Right cardiac atrium (tissue), 5 donors: ENCODE data around the gene CAMTA1. TPM values are rescaled to one million over a fixed set of nuclear protein-coding genes. Genes with fewer than 3 reads are reported as not detected.

Source experiments
- ATAC-seq, 2 donors: fragments of 200-7000 bp; cut with Tn5 transposase; one replicate each; pipeline versions ENCODE4 v1.8.0 to v1.9.1; 2020; ENCODE audit warnings: moderate library complexity in 2 of 2, mild to moderate bottlenecking in 1 of 2
- DNase-seq, 3 donors: peaks; one replicate each; pipeline ENCODE4 v3.0.0-alpha.2; 2020
- H3K27ac ChIP-seq: one replicate; pipeline ENCODE4 v1.5.1; 2013; ENCODE audit warnings: mild to moderate bottlenecking, low read length, control low read depth, moderate library complexity
- H3K27me3 ChIP-seq: one replicate; pipeline ENCODE4 v1.6.1; 2013; ENCODE audit not compliant: control insufficient read depth, insufficient read depth
- H3K4me1 ChIP-seq: one replicate; pipeline ENCODE4 v1.6.1; 2013; ENCODE audit warnings: low read length; ENCODE audit not compliant: control insufficient read depth, insufficient read depth
- H3K4me3 ChIP-seq: one replicate; pipeline ENCODE4 v1.5.1; 2013; ENCODE audit warnings: low read length, control low read depth
- H3K9me3 ChIP-seq: one replicate; pipeline ENCODE4 v1.6.1; 2013; ENCODE audit warnings: low read length; ENCODE audit not compliant: control insufficient read depth
- WGBS: extraction: QIAGEN DNeasy Blood & Tissue Kit; methylation state at CpG from one replicate; pipeline ENCODE4 v1.1.7; 2013; 5-methylcytosine and 5-hydroxymethylcytosine counted together
- intact Hi-C, 4 donors: fragments of 100-400 bp; cut with DNase I; formaldehyde crosslinking; loops; one replicate each; pipeline versions ENCODE4 v1.11.0 to v1.14.0; 2022 to 2023
- polyA plus RNA-seq: library from polyadenylated mRNA; stranded (reverse); fragments of 200-250 nt; gene quantifications from one replicate; pipeline ENCODE4 v1.2.3, GENCODE V29; 2013
- total RNA-seq, 4 donors: library from RNA; stranded (reverse); fragmentation: NEBNext Ultra II Directional; extraction: Animal tissue kit (Norgen Biotek cat#: 25700); gene quantifications; one replicate each; pipeline ENCODE4 v1.2.1, GENCODE V29; 2021
- donor health status: healthy with polysubstance abuse.
- donor health status: DM: no; HTN: yes; CAD: no.
- donor health status: DM: no; HTN: no; CAD: no.
- donor health status: DM: no; HTN: yes; CAD: no; lungs with severe emphysema.
- donor health status: DM: yes; HTN: yes; CAD: no.

The CAMTA1 gene
- total and polyA plus RNA-seq, 5 donors, result 155 to 334 (median 164) TPM

GRCh38 chr1:7265771-7266371, 480.6 kb downstream of the CAMTA1 start:
- no peak overlapping the region for H3K27ac ChIP-seq
- H3K4me1 ChIP-seq, result no peaks in the 10 kb centered on the region
- no peak overlapping the region for H3K4me3 ChIP-seq
- intact Hi-C loops, result no loop called here
- H3K27me3 ChIP-seq, result no peaks in the 10 kb centered on the region
- DNase-seq (no peak), ATAC-seq (peak in 1 of 2 donors; percentile 54)
- 60% methylated on average over 9 of the region's 9 CpGs for WGBS
- peaks cover 3% of the 10 kb centered on the region for H3K9me3 ChIP-seq

DNA sequence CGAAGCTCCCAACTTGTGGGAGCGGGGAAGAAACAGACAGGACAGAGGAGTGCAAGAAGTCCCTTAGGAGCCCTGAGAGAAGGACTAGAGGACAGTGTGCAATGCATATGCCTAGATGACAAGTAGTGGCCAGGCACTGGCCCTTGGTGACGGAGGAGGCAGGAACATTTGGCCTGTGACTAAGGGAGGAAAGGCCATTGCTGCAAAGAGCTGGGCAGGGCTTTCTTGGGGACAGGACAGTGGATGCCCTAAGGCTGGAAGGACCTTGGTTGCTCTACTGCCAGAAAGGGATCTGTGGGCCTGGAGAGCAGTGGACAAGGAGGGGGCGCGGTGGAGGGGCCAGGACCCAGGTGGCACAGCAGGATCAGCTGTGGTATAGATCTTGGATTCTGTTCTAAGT, 481.3 kb downstream of the CAMTA1 start:
- H3K27me3 ChIP-seq, result no peaks in the 10 kb centered on the region
- no peak overlapping the region for H3K4me3 ChIP-seq
- DNase-seq, result no peak
- no peak for ATAC-seq
- H3K9me3 ChIP-seq, result peaks cover 3% of the 10 kb centered on the region
- WGBS, result 50% methylated on average over 5 of the region's 5 CpGs
- no peak overlapping the region for H3K27ac ChIP-seq
- intact Hi-C loops, result no loop called here
- H3K4me1 ChIP-seq, result no peaks in the 10 kb centered on the region

GRCh38 chr1:7267493-7267892, 482.2 kb downstream of the CAMTA1 start:
- Histone ChIP-seq H3K9me3 (peaks cover 3% of the 10 kb centered on the region), H3K4me1 (no peaks in the 10 kb centered on the region), H3K27ac (no peak overlapping the region), H3K4me3 (no peak overlapping the region), H3K27me3 (no peaks in the 10 kb centered on the region)
- ATAC-seq (no peak), DNase-seq (no peak)
- intact Hi-C loops, result no loop called here

GRCh38 chr1:7268983-7269382, 483.7 kb downstream of the CAMTA1 start:
- Histone ChIP-seq H3K27me3 (no peaks in the 10 kb centered on the region), H3K4me1 (no peaks in the 10 kb centered on the region), H3K4me3 (no peak overlapping the region), H3K9me3 (peaks cover 3% of the 10 kb centered on the region), H3K27ac (no peak overlapping the region)
- intact Hi-C loops, result no loop called here
- ATAC-seq (no peak), DNase-seq (no peak)

DNA sequence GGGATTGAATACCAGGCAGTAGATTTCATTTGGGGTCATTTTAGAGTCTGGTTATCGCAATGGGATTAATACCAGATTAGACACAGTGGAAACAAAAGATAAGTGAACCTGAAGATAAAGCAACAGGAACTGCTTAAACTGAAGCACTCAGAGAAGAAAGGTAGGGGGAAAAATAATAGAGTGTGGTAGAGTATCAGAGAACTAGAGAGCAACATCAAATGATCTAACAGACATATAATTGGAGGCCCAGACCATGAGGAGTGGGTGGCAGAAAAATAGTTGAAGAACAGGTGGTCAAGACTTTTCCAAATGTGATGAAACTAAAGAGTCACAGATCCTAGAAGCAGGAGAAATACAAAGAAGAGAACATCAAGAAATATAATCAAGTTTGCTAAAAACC, 484.3 kb downstream of the CAMTA1 start:
- no peak overlapping the region for H3K4me3 ChIP-seq
- ATAC-seq, result no peak
- intact Hi-C loops, result no loop called here
- DNase-seq, result no peak
- 91% methylated on average over 1 of the region's 1 CpG for WGBS
- H3K4me1 ChIP-seq, result no peaks in the 10 kb centered on the region
- H3K27ac ChIP-seq, result no peak overlapping the region
- no peaks in the 10 kb centered on the region for H3K27me3 ChIP-seq
- H3K9me3 ChIP-seq, result peaks cover 3% of the 10 kb centered on the region

DNA sequence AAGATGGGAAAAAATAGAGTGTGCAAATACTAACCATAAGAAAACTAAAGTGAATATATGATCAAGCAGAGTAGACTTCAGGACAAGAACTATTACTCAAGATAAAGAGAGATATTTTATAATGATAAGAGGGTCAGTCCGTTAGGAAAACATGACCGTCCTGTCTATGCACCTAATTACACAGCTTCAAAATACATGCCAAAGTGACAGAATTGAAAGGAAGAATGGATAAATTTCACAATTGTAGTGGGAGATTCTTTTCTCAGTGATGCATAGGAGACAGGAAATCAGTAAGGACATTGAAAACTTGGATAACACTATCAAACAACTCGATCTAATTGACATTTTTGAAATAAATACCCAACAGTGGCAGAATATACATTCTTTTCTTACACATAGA, 489.0 kb downstream of the CAMTA1 start:
- Histone ChIP-seq H3K4me1 (no peaks in the 10 kb centered on the region), H3K27me3 (no peaks in the 10 kb centered on the region), H3K9me3 (no peaks in the 10 kb centered on the region), H3K4me3 (no peak overlapping the region), H3K27ac (no peak overlapping the region)
- ATAC-seq (no peak), DNase-seq (no peak)
- WGBS, result 70% methylated on average over 3 of the region's 3 CpGs
- intact Hi-C loops, result no loop called here

DNA sequence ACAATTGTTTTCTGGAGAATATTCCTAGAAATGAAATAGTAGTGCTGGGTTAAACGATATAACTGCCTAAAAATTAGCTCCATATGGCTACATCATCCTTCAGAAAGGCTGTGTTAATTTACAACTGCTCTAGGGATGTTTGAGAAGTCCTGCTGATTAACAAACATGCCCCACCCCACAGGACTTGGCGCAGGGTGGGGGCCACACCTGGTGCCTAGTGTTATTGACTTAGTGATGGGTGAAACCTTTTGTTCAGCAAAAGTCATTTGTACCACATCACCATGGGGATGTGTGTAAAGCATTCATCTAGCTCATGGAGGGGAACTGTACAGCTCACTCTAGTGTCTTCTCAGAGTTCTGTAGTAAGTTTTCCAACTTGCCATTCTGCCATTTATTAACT, 492.8 kb downstream of the CAMTA1 start:
- Histone ChIP-seq H3K27me3 (no peaks in the 10 kb centered on the region), H3K4me3 (no peak overlapping the region), H3K9me3 (no peaks in the 10 kb centered on the region), H3K4me1 (no peaks in the 10 kb centered on the region), H3K27ac (no peak overlapping the region)
- 86% methylated on average over 2 of the region's 2 CpGs for WGBS
- DNase-seq (no peak), ATAC-seq (no peak)
- intact Hi-C loops, result no loop called here

DNA sequence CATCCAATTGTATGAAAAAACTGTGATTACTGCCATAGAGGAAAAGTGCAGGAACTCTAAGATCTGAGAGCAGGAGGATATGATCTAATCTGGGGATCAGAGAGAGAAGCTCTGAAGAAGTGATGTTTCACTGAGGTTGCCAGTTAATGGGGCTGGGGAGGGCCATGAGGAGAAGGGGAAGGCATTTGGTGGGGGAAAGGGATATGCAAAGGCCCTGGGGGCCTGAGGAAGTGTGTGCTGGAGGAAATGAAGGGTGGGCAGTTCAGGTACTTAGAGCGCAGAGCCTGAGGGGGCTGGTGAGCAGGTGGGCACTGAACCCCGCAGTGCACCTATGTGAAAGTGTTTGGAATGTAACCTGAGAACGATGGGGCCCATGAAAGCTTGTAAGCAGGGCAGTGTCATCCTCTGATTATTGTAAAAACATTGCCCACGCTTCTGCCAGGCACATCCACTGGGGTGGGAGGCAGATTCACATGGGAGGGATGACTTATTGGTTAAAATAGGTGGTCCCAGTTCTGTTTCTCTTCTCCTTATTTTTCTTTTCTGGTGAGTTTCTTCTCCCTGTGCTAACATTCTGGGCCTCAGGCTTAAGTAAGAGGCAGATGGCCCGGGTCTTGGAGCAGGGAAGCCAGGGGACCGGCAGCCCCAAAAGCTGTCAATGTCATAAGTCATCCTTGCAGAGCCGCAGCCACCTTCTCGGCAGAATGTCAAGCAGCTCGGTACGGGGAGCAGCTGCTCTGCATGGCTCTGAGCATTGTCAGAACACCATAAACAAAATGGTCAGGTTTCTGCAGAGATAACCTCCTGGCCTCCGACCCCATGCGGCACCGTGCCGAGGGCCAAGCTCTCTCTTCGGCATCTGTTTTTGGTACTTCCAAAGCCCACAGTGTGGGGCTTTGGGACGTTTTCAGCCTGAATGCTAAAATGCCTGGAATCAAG, 493.8 kb downstream of the CAMTA1 start:
- Histone ChIP-seq H3K9me3 (no peaks in the 10 kb centered on the region), H3K4me1 (no peaks in the 10 kb centered on the region), H3K4me3 (no peak overlapping the region), H3K27me3 (no peaks in the 10 kb centered on the region), H3K27ac (no peak overlapping the region)
- intact Hi-C loops, result no loop called here
- WGBS, result 40% methylated on average over 16 of the region's 16 CpGs
- ATAC-seq, result no peak
- DNase-seq, result no peak

- 30% methylated on average over 2 of the region's 2 CpGs for WGBS
- intact Hi-C loops, result no loop called here
- ATAC-seq (no peak), DNase-seq (no peak)
- no peak overlapping the region for H3K27ac ChIP-seq
- no peaks in the 10 kb centered on the region for H3K27me3 ChIP-seq
- H3K4me3 ChIP-seq, result no peak overlapping the region
- H3K4me1 ChIP-seq, result no peaks in the 10 kb centered on the region
- H3K9me3 ChIP-seq, result no peaks in the 10 kb centered on the region
These were observed 494.5 kb downstream of the CAMTA1 start for GRCh38 chr1:7279769-7280168.

DNA sequence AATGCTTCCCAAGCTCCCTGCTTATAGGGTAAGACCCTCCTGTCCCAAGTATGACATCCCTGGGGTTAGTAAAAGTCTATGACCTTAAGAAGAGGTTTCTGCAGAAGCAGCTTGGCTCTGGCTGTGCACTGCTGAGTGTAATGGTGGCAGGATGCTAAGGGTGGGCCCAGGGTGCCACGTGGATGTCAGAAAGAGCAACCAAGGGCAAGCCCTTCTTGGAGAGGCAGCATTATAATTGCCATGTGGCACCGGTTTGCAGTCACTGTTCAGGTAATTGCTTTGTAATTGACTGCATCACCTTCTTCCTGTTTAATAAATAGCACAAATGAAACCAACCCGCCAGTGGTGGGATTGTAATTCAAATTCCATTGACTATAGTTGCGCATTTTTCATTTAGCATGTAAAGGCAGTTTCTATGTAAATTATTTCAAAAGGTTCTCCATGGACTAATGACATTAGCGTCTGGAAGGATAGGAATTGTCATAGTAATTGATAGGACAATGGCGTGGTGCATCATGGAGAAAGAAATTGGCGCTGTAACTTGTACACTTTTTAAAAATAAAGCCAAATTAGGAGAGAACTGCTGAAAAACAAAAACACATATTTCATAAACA, 495.2 kb downstream of the CAMTA1 start:
- intact Hi-C loops, result no loop called here
- ATAC-seq (no peak), DNase-seq (no peak)
- WGBS, result 73% methylated on average over 7 of the region's 7 CpGs
- Histone ChIP-seq H3K4me1 (no peaks in the 10 kb centered on the region), H3K27ac (no peak overlapping the region), H3K27me3 (no peaks in the 10 kb centered on the region), H3K9me3 (no peaks in the 10 kb centered on the region), H3K4me3 (no peak overlapping the region)

DNA sequence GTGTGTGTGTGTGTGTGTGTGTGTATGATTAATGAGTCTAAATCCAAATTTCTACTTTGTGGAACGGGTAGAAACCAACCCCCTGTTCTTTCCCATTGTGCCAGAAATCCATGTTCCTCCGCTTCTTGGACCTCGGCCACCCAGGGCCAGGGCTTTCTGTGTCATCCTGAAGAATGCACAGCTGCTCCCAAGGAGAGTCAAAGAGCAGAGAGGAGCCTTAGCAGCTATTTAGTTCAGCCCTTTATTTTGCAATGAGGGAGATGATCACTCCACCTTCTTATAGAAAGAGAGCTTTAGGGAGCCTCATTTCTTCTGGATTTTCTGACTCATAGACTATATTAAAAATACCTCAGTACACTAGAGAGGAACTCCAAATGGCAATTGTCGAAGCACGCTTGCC, 496.6 kb downstream of the CAMTA1 start:
- intact Hi-C loops, result no loop called here
- DNase-seq (no peak), ATAC-seq (no peak)
- 71% methylated on average over 5 of the region's 5 CpGs for WGBS
- no peaks in the 10 kb centered on the region for H3K27me3 ChIP-seq
- H3K27ac ChIP-seq, result no peak overlapping the region
- no peaks in the 10 kb centered on the region for H3K4me1 ChIP-seq
- H3K9me3 ChIP-seq, result no peaks in the 10 kb centered on the region
- no peak overlapping the region for H3K4me3 ChIP-seq
